ENCODE measurements around the gene PKIG. TPM values are rescaled to one million over a fixed set of nuclear protein-coding genes. Genes with fewer than 3 reads are reported as not detected.

The PKIG gene
- total RNA-seq, 1 donor from 2014 or later = 92.0 TPM

DNA sequence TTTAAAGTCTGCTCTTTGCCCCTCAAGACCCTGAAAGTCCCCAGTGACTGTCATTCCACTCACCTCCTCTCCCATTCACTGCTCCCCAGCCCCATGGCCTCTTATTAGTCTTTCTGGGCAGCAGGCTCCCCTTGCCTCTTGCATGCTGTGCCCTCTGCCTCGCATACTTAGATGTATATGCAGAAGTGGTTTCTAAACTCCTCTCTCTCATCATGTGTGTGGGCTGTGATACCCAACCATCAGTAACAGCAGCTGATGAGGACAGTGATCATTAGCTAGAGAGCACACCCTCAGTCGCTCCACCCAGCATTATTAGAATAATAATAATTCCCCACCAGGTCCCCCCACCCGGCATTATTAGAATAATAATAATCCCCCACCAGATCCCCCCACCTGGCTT is 14.5 kb downstream of the PKIG start:
- no peak for DNase-seq (ENCODE audit: low spot score)

DNA sequence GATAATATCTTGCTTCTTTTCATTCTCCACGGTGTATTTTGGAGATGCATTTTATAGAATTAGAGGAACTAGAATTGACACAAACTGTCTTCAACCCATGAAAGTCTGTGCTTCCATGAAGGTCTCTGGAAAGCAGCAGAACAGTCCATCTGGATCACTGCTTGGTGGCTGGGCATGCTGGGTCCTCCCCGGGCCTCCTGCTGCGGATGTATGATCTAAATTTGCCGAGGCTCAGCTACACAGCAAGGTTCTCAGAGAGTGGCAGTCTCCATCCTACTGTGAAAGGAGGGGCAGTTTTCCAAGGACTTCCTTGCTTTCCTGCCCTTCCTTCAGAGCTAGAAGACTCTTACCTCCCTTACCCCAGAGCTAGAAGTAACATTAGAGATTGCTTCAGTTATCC is 15.1 kb downstream of the PKIG start:
- DNase-seq (ENCODE audit: low spot score) = no peak

DNA sequence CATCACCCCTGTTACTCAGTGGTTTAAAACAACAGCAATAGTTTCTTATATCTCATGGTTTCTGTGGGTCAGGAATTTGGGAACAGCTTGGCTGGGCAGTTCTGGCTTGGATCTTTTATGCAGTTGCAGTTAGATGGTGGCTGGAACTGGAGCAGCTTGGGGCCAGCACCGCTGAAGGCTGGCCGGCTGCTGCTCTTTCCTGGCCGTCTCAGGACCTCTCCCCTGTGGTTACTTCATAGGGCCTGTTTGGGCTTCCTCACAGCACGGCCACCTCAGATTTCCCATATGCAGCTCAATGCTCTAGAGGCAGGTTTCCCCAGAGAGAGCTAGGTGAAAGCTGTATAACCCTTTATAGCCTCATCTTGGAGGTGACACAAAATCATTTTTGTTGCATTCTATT is 15.6 kb downstream of the PKIG start:
- no peak for DNase-seq (ENCODE audit: low spot score)

DNA sequence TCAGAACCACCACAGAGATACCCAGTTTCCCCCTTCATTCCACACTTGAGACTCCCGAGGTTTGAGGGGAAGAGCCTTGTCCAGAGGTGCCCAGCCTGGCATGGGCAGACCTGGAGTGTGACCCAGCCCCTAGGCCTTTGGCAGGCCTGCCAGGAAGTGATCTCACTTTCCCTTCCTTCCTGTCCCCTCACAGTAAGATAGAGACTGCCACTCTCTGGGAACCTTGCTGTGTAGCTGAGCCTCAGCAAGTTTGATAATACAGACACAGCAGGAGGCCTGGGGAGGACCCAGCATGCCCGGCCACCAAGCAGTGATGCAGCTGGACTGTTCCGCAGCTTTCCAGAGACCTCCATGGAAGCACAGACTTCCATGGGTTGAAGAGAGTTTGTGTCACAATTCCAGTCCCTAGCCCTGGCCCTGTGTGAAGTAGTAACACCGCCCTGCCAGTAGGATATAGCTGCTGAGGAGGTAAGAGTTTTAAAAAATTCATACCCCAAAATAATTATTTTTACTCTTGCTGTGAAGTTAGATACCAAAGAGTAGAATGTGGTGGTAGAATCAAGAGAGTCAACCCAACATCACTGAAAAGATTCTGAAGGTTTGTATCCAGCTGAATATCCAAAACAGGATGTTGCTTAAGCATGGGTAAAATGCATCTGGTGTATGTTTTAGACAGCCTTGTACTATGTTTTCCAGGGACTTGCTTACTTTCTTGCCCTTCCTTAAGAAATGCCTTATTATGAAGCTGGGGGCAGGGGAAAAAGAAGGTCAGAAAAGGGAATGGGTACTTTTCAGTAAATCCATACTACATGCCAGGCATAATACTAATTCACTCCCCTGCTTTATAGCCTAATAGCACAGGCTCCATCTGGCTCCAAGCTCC is 16.3 kb downstream of the PKIG start:
- no peak for DNase-seq (ENCODE audit: low spot score)

DNA sequence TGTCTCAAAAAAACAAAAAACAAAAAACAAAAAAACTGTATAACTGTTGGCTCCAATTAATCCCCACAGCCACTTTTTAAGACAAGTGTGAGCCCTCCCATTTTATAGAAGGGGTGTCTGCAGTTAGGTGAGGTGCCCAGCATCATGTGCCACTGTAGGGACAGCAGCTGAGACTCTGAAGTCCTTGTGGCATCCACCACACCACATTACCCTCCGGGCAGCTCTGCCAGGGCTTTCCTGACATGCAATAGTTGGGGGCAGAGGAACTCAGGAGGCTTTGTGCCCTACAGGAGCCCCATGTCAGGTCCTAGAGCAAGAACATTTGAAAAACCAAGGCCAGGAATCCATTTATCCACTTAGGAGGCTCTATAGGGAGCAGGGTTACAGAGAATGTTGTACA is 17.3 kb downstream of the PKIG start:
- DNase-seq (ENCODE audit: low spot score) = no peak

DNA sequence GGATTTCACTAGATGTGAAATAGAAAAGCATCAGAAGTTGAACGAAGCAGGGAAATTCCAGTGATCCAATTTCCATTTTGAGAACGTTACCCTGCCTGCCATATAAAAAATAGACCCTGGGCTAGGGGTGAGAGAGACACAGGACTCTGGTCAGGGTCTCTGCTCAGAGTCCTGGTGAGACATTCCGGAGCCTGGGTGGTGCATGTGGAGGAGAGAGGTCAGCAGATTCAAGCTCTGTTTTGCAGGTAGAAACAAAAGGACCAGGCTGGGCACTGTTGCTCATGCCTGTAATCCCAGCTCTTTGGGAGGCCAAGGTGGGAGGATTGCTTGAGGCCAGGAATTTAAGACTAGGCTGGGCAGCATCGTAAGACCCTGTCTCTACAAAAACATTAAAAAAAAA is 17.9 kb downstream of the PKIG start:
- DNase-seq (ENCODE audit: low spot score) = no peak

DNA sequence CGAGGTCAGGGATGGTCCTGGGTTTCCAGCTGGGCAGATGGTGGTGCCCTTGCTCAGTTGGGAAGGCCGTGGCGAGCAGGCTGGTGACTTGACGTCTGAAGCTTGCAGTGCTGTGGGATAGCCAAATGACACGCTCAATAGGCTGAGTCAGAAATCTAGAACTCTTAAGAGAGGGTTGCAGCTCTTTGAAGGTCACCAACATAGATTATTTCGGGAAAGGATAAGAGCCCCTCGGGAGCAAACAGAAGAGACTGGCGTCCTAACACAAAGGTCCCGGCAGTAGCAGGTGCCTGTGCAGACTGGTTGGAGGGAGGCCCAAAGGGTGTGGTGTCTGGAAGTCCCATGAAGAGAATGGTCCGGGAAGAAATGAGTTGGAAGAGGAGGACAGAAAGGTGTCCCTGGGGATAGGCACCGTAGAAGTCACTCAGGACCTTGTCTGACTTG is 18.4 kb downstream of the PKIG start:
- no peak for DNase-seq (ENCODE audit: low spot score)

DNA sequence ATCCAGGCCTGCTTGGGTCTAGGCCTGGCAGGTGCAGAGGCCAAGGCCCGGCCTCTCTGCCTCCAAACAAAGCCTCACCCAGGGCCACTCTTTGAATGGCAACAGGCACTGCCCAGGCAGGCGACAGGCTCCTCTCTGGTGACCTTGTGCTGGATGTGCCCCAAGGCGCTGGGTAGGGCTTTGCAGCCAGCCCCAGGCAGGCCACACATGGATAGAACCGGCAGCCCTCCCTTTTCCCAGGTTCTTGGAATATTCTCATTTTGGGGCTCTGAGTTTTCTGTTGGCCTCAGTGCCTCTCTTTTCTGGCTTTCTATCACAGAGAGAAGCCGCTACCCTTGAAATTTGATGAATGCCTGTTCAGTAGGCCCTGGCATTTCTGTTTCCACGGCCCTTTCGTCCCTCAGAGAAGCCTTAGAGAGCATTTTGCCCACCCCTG is 18.9 kb downstream of the PKIG start:
- DNase-seq (ENCODE audit: low spot score) = no peak

DNA sequence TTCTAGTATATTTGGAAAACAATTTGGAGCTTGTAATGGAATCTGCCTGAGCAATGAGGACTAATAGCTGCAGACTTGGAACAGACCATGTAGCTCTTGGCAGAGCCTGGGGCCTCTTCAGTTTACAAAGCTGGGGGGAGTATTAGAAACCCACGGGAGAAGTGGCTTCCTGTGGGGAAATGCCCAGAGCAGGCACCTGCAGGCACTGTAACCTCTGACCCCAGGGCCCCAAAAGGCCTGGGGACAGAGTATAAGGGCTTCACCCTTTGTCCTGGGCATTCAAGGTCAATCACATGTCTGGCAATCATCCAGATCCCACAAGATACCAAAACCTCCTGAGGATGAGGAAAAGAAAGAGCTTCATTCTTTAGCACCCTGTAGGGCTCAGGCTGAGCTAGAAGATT is 19.4 kb downstream of the PKIG start:
- peak; percentile 62 for DNase-seq (ENCODE audit: low spot score)

DNA sequence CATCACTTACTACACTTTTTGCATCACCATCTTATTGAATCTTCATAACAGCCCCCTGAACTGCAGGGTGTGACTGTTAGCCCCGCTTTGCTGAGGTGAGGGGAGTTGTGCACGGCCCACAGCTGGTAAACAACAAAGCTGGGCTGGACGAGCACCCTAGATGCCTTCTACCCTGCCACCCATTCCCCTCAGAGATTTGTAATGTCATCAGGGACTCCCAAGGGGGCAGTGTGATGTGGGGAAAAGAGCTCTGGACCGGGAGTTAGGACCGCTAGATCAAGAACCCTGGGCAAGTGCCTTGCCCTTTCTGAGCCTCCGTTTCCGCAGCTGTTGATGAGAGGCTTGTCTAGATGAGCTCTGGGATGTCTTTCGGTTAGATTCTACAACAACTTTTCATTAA is 20.9 kb downstream of the PKIG start:
- DNase-seq (ENCODE audit: low spot score) = no peak

DNA sequence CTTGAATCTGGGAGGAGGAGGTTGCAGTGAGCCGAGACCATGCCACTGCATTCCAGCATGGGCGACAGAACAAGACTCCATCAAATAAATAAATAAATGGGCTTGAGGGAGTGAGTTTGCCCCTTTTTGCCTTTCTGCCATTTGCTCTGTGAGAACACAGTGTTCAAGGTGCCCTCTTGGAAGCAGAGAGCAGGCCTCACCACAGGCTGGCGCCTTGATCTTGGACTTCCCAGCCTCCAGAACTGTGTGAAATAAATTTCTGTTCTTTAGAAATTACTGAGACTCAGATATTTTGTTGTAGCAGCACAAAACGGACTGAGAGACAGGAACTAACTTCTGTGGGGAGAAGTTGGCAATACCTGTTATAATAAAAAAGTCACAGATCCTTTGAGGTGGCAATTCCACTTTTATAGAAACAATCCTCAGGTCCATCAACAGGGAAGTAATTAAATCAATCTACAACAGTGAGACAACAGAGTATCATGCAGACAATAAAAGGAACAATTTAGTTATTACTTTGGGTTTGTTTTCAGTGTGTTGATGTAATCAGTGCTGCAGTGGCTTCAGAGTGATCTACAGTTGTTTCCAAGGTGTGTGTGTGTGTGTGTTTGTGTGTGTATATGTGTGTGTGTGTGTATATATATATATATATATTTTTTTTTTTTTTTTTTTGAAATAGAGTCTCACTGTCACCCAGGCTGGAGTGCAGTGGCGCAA is 24.5 kb downstream of the PKIG start:
- DNase-seq (ENCODE audit: low spot score) = no peak

DNA sequence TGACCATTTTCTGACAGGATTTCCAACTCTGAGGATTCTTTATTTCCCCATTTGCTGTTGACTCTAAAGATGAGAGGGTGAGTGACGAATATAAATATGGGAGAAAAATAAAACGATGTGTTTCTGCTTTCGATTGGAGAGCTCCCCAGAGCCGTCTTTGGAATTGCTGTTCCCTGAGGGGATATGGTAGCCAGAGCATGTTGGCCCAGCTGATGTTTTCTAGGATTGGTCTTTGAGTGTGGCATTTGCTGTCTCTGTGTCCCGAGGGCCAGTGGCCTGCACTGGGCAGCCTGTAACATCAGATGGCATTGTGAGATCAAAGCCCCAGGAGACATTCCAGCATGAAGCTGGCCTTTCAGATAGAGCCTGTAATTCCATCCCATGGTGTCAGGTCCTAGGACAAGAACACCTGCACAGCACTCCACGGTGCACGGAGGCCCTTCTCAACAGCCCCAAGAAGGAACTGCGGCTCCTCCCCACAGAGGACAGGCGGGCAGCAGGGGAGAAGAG is 26.7 kb downstream of the PKIG start:
- no peak for DNase-seq (ENCODE audit: low spot score)

DNA sequence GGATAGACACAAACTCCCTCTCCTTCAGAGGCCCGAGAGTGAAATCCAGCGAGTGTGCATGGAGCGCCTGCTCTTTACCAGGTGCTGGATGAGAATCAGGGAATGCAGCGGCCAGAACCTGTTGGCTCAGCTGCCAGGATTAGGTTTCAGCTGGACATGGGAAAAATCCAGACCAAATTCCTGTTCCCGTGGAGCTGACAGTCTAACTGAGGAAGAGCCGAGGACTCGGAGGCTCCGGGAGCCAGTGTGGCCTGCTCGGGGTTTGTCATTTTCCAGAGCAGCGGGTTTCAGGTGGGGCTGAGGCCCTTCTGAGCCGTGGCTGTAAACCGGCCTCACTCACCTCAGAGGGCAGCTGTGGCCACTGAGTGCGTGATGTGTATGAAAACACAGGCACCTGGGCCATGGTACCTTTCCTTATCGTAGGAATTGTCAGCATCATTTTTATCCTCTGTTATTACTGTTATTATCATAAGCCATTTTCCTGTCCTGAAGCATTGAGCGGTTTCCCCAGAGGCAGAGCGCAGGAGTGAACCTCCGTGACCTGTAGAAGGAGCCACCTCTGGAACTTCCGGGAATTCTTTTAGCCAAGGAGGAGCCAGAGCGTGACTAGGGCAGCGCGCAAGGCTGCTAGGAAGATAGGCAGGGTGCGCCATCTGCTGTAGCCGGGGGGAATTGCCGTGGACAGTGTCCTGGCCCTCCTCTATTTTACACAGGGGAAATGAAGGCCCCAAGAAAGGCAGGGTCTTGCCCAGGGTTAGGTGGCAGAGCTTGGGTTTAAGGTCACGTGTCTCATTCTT is 27.3 kb downstream of the PKIG start:
- DNase-seq (ENCODE audit: low spot score) = peak; percentile 91

DNA sequence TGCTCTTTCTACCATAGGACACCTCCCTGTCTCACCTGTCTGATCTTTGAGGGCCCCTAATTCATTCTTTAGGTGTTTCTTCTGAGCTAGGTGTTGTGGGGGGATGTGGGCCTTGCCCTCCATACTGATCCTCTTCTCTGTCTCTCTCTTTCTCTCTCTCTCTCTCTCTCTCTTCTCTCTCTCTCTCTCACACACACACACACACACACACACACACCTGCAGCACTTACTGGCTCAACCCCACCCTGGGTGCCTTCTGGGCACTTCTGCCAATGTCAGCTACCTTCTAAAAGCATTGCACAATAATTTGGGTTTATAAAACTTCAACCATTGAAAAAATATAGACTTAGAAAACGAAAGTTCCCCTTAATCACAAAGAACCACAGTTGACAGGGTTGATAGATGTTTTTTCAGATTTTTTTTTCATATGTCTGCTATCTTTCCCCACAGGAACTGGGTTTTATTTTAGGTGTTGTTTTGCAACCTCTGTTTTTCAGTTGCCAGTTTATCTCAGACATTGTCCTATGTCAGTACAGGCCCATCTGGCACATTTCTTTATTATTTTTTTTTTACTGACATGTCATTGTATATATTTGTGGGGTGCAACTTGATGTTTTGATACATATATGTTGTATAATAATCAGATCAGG is 28.1 kb downstream of the PKIG start:
- no peak for DNase-seq (ENCODE audit: low spot score)

DNA sequence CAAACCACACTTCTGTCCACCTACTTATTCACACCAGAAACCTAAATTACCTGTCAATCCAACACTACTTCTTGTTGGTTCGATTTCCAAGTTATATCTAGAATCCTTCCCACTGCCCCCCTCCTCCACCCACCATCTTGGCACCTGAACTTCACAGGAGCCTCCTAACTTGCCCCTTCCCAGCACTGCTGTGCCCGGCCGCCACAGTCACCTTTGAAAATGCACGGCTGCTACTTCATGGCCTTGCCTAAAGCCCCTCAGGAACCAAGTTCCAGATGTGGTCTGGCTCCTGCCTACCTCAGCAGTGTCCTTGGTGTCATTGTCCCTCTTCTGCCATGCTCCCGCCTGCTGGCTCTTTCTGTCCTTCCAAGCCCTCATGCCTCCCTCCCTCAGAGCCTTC is 31.2 kb downstream of the PKIG start:
- no peak for DNase-seq (ENCODE audit: low spot score)

DNA sequence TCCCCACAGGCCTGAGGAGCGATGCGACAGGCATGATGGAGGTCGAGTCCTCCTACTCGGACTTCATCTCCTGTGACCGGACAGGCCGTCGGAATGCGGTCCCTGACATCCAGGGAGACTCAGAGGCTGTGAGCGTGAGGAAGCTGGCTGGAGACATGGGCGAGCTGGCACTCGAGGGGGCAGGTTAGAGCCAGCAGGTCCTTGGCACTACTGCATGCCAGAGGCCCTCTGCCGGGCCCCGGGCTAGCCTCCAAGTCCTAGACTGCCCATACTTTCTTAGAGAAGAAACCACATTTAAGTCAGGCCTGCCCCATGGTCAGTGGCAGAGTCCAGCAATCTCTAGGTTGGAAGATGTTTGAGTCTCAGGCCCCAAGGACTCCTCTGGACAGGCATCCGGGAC is 32.1 kb downstream of the PKIG start:
- DNase-seq (ENCODE audit: low spot score) = no peak

DNA sequence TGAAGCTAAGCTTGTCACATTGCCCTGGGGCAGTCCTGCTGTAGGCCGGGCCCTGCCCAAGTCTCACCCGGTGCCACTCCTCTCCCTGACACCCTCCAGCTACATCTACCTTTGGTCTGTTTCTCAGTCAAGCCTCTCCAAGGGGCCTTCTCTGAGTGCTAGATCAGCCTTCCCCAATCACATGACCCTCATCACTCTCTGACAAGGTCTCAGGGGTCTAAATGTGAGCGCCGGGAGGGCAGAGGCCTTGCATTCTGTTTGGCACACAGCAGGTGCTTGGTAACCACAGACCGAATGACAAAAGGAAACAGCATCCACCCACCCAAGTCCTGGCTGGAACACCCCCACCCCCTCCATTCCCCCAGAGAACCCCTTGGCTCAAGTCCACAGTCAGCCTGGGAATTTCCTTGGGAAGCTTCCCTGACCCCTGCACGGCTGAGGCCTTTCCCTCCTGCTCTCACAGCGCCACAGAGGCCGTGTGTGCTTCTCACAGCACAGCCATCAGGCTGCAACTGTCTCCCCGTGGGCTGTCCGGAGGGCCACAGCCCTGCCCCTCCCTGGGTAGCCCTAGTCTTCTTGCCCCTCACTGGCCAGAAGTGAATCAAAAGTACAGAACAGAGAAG is 32.9 kb downstream of the PKIG start:
- no peak for DNase-seq (ENCODE audit: low spot score)

DNA sequence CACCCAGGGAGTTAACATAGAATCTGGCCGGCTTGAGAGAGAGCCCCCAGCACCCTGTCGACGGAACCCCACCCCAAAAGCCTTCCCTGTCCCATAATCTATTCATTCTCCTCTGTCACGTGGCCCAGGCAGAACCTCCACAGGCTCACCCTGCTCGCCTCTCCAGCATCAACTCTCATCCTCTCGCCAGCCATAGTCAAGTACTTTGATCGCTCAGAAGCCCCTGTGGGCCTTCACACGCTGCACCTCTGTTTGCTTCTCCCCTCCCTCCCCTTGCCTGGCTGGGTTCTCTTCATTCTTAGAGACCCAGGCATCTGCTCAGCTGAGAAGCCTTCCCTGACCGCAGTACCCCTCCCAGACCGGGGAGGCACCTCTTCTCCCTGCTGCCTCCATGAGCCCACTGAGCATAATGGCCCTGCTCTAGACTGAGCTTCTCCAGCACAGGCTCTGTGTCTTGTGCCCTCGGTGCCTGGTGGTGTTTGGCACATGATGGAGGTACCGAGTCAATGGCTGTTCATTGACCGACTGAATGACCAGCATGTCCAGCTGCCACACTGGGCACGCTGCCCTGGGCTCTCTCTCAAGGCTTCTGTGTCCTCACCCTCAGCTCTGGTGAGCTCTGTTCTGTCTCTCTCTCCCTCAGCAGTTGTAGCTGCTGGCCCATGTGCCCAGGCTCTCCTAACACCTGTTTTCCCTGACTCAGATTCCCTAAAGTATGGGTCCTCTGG is 33.7 kb downstream of the PKIG start:
- DNase-seq (ENCODE audit: low spot score) = no peak

DNA sequence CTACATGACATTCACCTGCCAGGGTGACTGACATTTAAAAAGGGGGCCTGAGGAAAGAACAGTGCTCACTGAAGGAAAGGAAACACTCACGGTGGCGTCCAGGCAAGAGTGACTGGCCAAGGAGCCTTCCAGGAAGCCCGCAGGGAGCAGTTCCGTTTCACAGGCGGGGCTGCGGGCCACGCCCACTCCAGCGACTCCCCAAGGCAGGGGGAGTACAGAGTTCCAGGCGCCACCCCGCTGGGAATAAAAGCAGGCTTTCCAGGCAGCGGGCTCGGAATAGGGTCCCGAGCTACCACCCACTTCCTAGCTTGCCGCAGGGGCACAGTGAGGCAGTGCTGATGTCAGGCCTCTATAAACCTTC is 34.2 kb downstream of the PKIG start:
- no peak for DNase-seq (ENCODE audit: low spot score)

DNA sequence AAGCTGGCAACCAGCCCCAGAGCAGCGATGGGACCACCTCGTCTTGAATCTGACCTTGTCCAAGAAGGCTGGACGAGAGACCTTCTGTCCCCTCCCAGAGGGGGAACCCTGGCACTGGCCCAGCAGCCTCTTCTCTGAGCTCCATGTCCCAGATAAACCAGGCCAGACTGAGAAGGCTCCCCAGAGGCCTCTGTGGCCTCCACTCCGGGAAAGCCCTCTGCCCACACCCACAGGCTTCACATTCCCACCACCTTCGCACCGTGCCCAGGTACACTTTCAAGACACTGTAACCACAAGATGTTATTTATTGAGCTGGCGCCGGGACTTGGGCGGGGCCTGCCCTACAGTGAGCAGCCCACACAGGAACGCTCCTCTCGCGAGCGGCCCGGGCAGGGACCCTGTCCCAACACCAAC is 35.9 kb downstream of the PKIG start:
- DNase-seq (ENCODE audit: low spot score) = no peak

DNA sequence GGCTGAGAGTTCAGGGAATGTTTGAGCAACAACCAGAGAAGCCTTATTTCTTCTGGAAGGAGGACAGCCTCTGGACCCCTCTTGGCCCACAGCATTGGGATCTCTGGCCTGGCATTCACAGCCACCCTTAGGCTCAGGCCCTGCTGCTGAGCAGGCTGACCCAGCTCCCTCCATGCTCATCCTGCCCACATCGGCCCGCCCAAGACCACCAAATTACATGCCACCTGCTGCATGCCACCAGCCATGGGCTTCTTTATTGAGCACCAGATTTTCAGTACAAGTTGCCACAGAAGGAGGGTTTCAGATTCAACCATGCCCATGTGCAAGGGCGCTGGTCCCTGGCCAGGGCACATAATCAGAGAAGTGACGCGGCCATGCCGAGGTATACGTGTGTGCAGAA is 36.9 kb downstream of the PKIG start:
- DNase-seq (ENCODE audit: low spot score) = no peak
